Nephron (organoid): Measurements from ENCODE around the gene MRTFB.

Source experiments
- H3K27ac Mint-ChIP-seq, 3 experiments: 2 replicates each; pipeline ENCODE4 v1.8.0; 2020; ENCODE audit warnings: mixed read lengths in 3 of 3, mild to moderate bottlenecking in 2 of 3, moderate library complexity in 1 of 3
- H3K27me3 Mint-ChIP-seq: 2 replicates; pipeline ENCODE4 v1.8.0; 2021; ENCODE audit warnings: low read depth, mild to moderate bottlenecking, moderate library complexity, mixed read lengths
- H3K36me3 Mint-ChIP-seq: 2 replicates; pipeline ENCODE4 v1.8.0; 2020; ENCODE audit warnings: low read depth, mixed read lengths
- H3K4me1 Mint-ChIP-seq: 2 replicates; pipeline ENCODE4 v1.8.0; 2020; ENCODE audit warnings: mixed read lengths
- H3K4me3 Mint-ChIP-seq, 3 experiments: 2 replicates each; pipeline ENCODE4 v1.8.0; 2020; ENCODE audit warnings: mild to moderate bottlenecking in 3 of 3, mixed read lengths in 3 of 3, moderate library complexity in 2 of 3
- H3K9me3 Mint-ChIP-seq: 2 replicates; pipeline ENCODE4 v1.8.0; 2020; ENCODE audit warnings: mixed read lengths
- TF ChIP-seq, protein P1 (sequence below), 3 experiments: fragments of 200-600 bp; sonication (generic); IDR thresholded peaks; one replicate each; pipeline ENCODE4 v1.5.0; 2021; ENCODE audit warnings: antibody characterized with exemption in 3 of 3; ENCODE audit not compliant: unreplicated experiment in 3 of 3

MRTFB gene

DNA sequence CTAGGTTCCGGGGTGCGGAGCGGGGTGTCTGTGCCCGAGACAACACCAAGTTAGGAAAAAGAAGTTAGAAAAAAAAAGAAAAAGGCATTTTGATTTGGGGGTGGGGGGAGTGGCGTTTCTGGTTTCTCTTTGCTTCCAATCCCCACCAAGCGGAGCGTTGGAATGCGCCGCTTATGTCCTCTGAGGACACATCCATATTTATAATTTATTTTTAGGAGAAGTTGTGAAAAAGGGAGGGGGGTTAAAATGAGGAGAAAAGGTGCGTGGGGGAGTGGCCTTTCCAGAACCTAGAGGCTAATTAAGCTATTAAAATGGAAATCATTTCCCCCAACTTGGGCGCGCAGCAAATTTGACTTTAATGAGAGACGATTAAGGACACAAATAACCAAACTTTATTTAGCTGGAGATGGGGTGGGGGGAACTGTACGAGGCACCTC, 232.1 kb downstream of the MRTFB start:
- Mint-ChIP-seq H3K36me3 (no peaks in the 10 kb centered on the region), H3K27me3 (peaks cover 43% of the 10 kb centered on the region), H3K4me1 (peaks cover 39% of the 10 kb centered on the region), H3K9me3 (no peaks in the 10 kb centered on the region), H3K27ac (peak overlapping the region; percentile 32 to 70 (median 35)), H3K4me3 (peak overlapping the region; percentile 86 to 94 (median 92))
- TF ChIP-seq, protein P1, sequence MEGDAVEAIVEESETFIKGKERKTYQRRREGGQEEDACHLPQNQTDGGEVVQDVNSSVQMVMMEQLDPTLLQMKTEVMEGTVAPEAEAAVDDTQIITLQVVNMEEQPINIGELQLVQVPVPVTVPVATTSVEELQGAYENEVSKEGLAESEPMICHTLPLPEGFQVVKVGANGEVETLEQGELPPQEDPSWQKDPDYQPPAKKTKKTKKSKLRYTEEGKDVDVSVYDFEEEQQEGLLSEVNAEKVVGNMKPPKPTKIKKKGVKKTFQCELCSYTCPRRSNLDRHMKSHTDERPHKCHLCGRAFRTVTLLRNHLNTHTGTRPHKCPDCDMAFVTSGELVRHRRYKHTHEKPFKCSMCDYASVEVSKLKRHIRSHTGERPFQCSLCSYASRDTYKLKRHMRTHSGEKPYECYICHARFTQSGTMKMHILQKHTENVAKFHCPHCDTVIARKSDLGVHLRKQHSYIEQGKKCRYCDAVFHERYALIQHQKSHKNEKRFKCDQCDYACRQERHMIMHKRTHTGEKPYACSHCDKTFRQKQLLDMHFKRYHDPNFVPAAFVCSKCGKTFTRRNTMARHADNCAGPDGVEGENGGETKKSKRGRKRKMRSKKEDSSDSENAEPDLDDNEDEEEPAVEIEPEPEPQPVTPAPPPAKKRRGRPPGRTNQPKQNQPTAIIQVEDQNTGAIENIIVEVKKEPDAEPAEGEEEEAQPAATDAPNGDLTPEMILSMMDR (IDR thresholded peaks at IDR 0.05; ENCODE audit: unreplicated experiment in 3 of 3), result no peak

DNA sequence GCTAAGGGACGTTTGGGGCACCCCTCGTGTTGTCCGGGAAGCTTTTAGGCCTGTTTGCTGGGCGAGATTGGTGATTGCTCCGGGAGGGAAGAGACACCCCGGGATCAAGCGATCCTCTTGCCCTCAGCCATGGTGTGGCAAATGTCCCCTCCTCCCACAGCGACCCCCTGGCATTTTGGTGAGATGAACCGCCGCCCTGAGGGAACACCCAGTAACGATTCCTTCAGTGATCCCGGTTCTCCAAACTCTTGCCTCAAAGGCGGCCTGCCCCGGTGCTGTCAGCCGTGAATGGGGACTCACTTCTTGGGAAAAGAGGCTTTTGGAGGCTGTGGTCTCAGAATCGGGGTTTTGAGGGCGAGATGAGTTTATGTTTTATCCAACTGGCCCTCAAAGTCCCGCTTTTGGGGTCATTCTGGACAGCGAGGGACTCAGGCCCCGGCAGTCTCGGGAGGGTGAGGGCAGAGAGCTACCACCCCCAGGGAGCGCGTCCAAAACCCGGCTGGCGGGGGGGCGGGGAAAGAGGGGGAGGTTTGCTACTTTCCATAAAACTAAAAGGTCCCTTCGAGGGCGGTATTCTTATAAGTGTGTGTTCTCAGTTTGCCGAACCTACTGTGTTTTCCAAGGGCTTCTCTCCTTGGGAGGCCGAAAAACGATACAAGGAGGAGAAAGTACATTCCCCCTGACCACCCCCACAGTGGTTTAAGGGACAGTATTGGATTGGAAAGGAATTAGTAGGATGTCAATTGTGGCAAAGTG, 232.7 kb downstream of the MRTFB start:
- Mint-ChIP-seq H3K9me3 (no peaks in the 10 kb centered on the region), H3K4me1 (peaks cover 41% of the 10 kb centered on the region), H3K27ac (peak overlapping the region; percentile 32 to 70 (median 35)), H3K4me3 (peak overlapping the region; percentile 86 to 94 (median 92)), H3K27me3 (peaks cover 43% of the 10 kb centered on the region), H3K36me3 (no peaks in the 10 kb centered on the region)
- TF ChIP-seq, protein P1 (IDR thresholded peaks at IDR 0.05; ENCODE audit: unreplicated experiment in 3 of 3), result no peak

DNA sequence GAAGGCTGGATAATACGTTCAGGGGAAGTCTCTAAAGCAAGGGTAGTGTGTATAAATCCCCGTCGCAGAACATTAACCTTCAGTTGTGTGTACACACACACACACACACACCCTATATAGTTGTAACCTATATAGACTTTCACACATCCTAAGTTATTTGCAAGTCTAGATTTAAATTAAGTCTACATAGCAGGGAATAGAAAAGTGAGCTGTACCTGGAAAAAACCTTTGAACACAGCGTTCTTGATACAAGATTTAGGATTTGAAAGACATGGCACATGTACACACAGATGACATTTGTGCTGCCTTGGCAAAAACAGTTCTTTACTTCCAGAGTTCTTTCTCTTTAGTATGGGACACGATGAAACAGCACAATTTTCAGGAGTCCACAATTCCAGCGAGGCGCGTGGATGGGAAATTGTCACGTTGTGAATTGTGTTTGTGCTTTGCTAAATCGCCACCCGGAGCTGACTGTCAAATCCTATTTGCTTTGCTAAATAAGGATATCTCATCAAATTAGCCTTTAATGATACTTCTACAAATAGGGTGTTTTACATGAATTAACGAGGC, 233.9 kb downstream of the MRTFB start:
- no peaks in the 10 kb centered on the region for H3K9me3 Mint-ChIP-seq
- H3K4me3 Mint-ChIP-seq, result peak overlapping the region; percentile 60 to 94 (median 69)
- TF ChIP-seq, protein P1 (IDR thresholded peaks at IDR 0.05; ENCODE audit: unreplicated experiment in 3 of 3), result no peak
- H3K4me1 Mint-ChIP-seq, result peaks cover 53% of the 10 kb centered on the region
- no peaks in the 10 kb centered on the region for H3K36me3 Mint-ChIP-seq
- peak overlapping the region in 2 of 3 experiments; percentile 39 to 63 for H3K27ac Mint-ChIP-seq
- H3K27me3 Mint-ChIP-seq, result peaks cover 44% of the 10 kb centered on the region

- Mint-ChIP-seq H3K36me3 (no peaks in the 10 kb centered on the region), H3K9me3 (no peaks in the 10 kb centered on the region)
- TF ChIP-seq, protein P1 (IDR thresholded peaks at IDR 0.05; ENCODE audit: unreplicated experiment in 3 of 3), result no peak
Measured at GRCh38 chr16:14306485-14307058, 235.5 kb downstream of the MRTFB start.

GRCh38 chr16:14307059-14307526, 236.0 kb downstream of the MRTFB start:
- Mint-ChIP-seq H3K36me3 (no peaks in the 10 kb centered on the region), H3K4me1 (peaks cover 50% of the 10 kb centered on the region), H3K9me3 (no peaks in the 10 kb centered on the region), H3K4me3 (peak overlapping the region in 1 of 3 experiments; percentile 40), H3K27ac (peak overlapping the region; percentile 19 to 37 (median 19)), H3K27me3 (peaks cover 31% of the 10 kb centered on the region)
- TF ChIP-seq, protein P1 (IDR thresholded peaks at IDR 0.05; ENCODE audit: unreplicated experiment in 3 of 3), result no peak

More at GRCh38 chr16:14306485-14307058, 235.5 kb downstream of the MRTFB start:
- peaks cover 50% of the 10 kb centered on the region for H3K4me1 Mint-ChIP-seq
- peaks cover 32% of the 10 kb centered on the region for H3K27me3 Mint-ChIP-seq
- H3K27ac Mint-ChIP-seq, result peak overlapping the region; percentile 19 to 37 (median 19)
- peak overlapping the region in 1 of 3 experiments; percentile 94 for H3K4me3 Mint-ChIP-seq
